NCI-H82 treated with DMSO at 0.1 percent for 48 hours (cell line): ENCODE data around the gene OBSCN.
"Not testable (repeated sequence)": the region's sequence is repeated elsewhere in the genome, so short reads cannot be mapped to it uniquely, and the experiment has no call there.

Experiments used
- DNase-seq: peaks from one replicate; lab custom pipeline; 2025; ENCODE audit not compliant: unreplicated experiment; lab: John Stamatoyannopoulos, UW

Gene OBSCN

GRCh38 chr1:228169345-228169744 lies 38.5 kb upstream of the OBSCN start:
- no peak for DNase-seq

GRCh38 chr1:228170666-228171065 lies 37.2 kb upstream of the OBSCN start:
- no peak for DNase-seq

- no peak for DNase-seq
These were observed 36.5 kb upstream of the OBSCN start for GRCh38 chr1:228171221-228171891.

- no peak for DNase-seq
These were observed 35.0 kb upstream of the OBSCN start for GRCh38 chr1:228172591-228173527.

- not testable (repeated sequence) for DNase-seq
These were observed 34.0 kb upstream of the OBSCN start for GRCh38 chr1:228173528-228174481.

- no peak for DNase-seq
These were observed 33.1 kb upstream of the OBSCN start for GRCh38 chr1:228174482-228175315.

GRCh38 chr1:228175316-228176023 lies 32.4 kb upstream of the OBSCN start:
- no peak for DNase-seq

GRCh38 chr1:228176024-228176395 lies 31.8 kb upstream of the OBSCN start:
- no peak for DNase-seq

- no peak for DNase-seq
These were observed 31.2 kb upstream of the OBSCN start for GRCh38 chr1:228176461-228177182.

GRCh38 chr1:228177183-228177475 lies 30.7 kb upstream of the OBSCN start:
- no peak for DNase-seq

- no peak for DNase-seq
These were observed 29.8 kb upstream of the OBSCN start for GRCh38 chr1:228177721-228178710.

- no peak for DNase-seq
These were observed 28.8 kb upstream of the OBSCN start for GRCh38 chr1:228178737-228179684.

- no peak for DNase-seq
These were observed 27.4 kb upstream of the OBSCN start for GRCh38 chr1:228180271-228180958.

- DNase-seq: no peak
These were observed 26.7 kb upstream of the OBSCN start for GRCh38 chr1:228180959-228181644.

- DNase-seq: no peak
These were observed 26.2 kb upstream of the OBSCN start for GRCh38 chr1:228181645-228182034.
